Retina (tissue), 1 donor: ENCODE data around the gene ARF3.
A peak's percentile ranks its signal among the peaks of the same experiment; 100 is the strongest.
"Not testable (repeated sequence)": the region's sequence is repeated elsewhere in the genome, so short reads cannot be mapped to it uniquely, and the experiment has no call there.

Experiments
- DNase-seq: peaks from one replicate; pipeline ENCODE4 v3.0.0-alpha.2; 2016

Gene ARF3

GRCh38 chr12:48925304-48926011 lies 31.8 kb downstream of the ARF3 start, which contains the start of gene FKBP11:
TSS of gene FKBP11 (minus strand) at chr12:48925492. CDS start at chr12:48925428, 64 bp downstream.
- DNase-seq, result peak; percentile 62

GRCh38 chr12:48924617-48925303 lies 32.5 kb downstream of the ARF3 start:
- peak; percentile 66 for DNase-seq

- no peak for DNase-seq
Observed at GRCh38 chr12:48923117-48923516, 34.2 kb downstream of the ARF3 start.

GRCh38 chr12:48917857-48918537 lies 39.3 kb downstream of the ARF3 start:
- no peak for DNase-seq

GRCh38 chr12:48910196-48910595 lies 47.1 kb downstream of the ARF3 start:
- DNase-seq, result no peak

- DNase-seq, result not testable (repeated sequence)
Observed at GRCh38 chr12:48909698-48910097, 47.6 kb downstream of the ARF3 start.

GRCh38 chr12:48907245-48907644 lies 50.0 kb downstream of the ARF3 start:
- no peak for DNase-seq

GRCh38 chr12:48903982-48904411 lies 53.3 kb downstream of the ARF3 start:
- DNase-seq, result peak; percentile 81

- no peak for DNase-seq
Observed at GRCh38 chr12:48903363-48903981, 53.8 kb downstream of the ARF3 start.

GRCh38 chr12:48901278-48901677 lies 56.0 kb downstream of the ARF3 start:
- no peak for DNase-seq

- no peak for DNase-seq
Observed at GRCh38 chr12:48899651-48900050, 57.6 kb downstream of the ARF3 start.

GRCh38 chr12:48894271-48894670 lies 63.0 kb downstream of the ARF3 start:
- DNase-seq, result no peak

- DNase-seq, result peak; percentile 96
Observed at GRCh38 chr12:48890657-48891418, 66.4 kb downstream of the ARF3 start.

- DNase-seq, result no peak
Observed at GRCh38 chr12:48889679-48890078, 67.6 kb downstream of the ARF3 start.
